HEK293T (cell line): Measurements from ENCODE around the gene FRYL.

ENCODE experiments used
- ARNT ChIP-seq: fragments of 450-650 bp; IDR thresholded peaks from 2 replicates; pipeline ENCODE4 v1.6.1; 2017; ENCODE audit warnings: mild to moderate bottlenecking
- BHLHE40 ChIP-seq: fragments of 450-650 bp; IDR thresholded peaks from 2 replicates; pipeline ENCODE4 v1.6.1; 2016; ENCODE audit warnings: mild to moderate bottlenecking, moderate library complexity, borderline replicate concordance
- ELF4 ChIP-seq: fragments of 450-650 bp; IDR thresholded peaks from 2 replicates; pipeline ENCODE4 v1.6.1; 2017; ENCODE audit warnings: antibody characterized with exemption
- FOXA1 ChIP-seq: fragments of 450-650 bp; IDR thresholded peaks from 2 replicates; pipeline ENCODE4 v1.6.1; 2016; ENCODE audit warnings: mild to moderate bottlenecking
- FOXK2 ChIP-seq: fragments of 450-650 bp; IDR thresholded peaks from 2 replicates; pipeline ENCODE4 v1.6.1; 2016; ENCODE audit warnings: mild to moderate bottlenecking
- FOXM1 ChIP-seq: fragments of 450-650 bp; IDR thresholded peaks from 2 replicates; pipeline ENCODE4 v1.6.1; 2017; ENCODE audit warnings: mild to moderate bottlenecking, borderline replicate concordance
- HDGF ChIP-seq: fragments of 450-650 bp; IDR thresholded peaks from 2 replicates; pipeline ENCODE4 v1.6.1; 2017; ENCODE audit warnings: antibody characterized with exemption, borderline replicate concordance
- L3MBTL2 ChIP-seq: fragments of 450-650 bp; conservative IDR thresholded peaks from 2 replicates; pipeline ENCODE4 v1.6.1; 2016; ENCODE audit warnings: mild to moderate bottlenecking
- NFRKB ChIP-seq: fragments of 450-650 bp; IDR thresholded peaks from 2 replicates; pipeline ENCODE4 v1.6.1; 2016; ENCODE audit warnings: mild to moderate bottlenecking, moderate library complexity
- PKNOX1 ChIP-seq: fragments of 450-650 bp; IDR thresholded peaks from 2 replicates; pipeline ENCODE4 v1.6.1; 2016
- SP1 ChIP-seq: fragments of 450-650 bp; IDR thresholded peaks from 2 replicates; pipeline ENCODE4 v1.6.1; 2017
- SUZ12 ChIP-seq: fragments of 450-650 bp; IDR thresholded peaks from 2 replicates; pipeline ENCODE4 v1.6.1; 2016; ENCODE audit warnings: mild to moderate bottlenecking
- TARDBP ChIP-seq: fragments of 450-650 bp; IDR thresholded peaks from 2 replicates; pipeline ENCODE4 v1.6.1; 2016
- ZNF384 ChIP-seq: fragments of 450-650 bp; IDR thresholded peaks from 2 replicates; pipeline ENCODE4 v1.6.1; 2016

GRCh38 chr4:48546336-48546735 is 233.7 kb downstream of the FRYL start:
- TF ChIP-seq HDGF (no peak), ELF4 (no peak), BHLHE40 (no peak), ZNF384 (no peak), L3MBTL2 (no peak), PKNOX1 (no peak), SUZ12 (no peak), FOXM1 (no peak), SP1 (no peak), FOXK2 (no peak), TARDBP (no peak), ARNT (no peak), NFRKB (no peak), FOXA1 (no peak)
